GM12878 (cell line): ENCODE results near the gene PAQR5. TPM values are rescaled to one million over a fixed set of nuclear protein-coding genes. Genes with fewer than 3 reads are reported as not detected.

Experiments
- ATAC-seq: fragments of 200-7000 bp; cut with Tn5 transposase; 3 replicates; pipeline ENCODE4 v1.9.1; 2020; ENCODE audit warnings: mild to moderate bottlenecking, moderate library complexity
- BruUV-seq: library from RNA; stranded (reverse); fragments of 400-500 nt; replicated peaks from 2 replicates; lab custom pipeline; 2021; lab: Mats Ljungman, UMichigan
- CTCF ChIA-PET: fragments of 300-600 bp; sonication (Branson Sonifier 250); formaldehyde crosslinking; extraction: SDS; loops from one replicate; lab custom pipeline; 2021; ENCODE audit warnings: inconsistent platforms; lab: Yijun Ruan, JAX
- POLR2A ChIA-PET: fragments of 350-600 bp; formaldehyde crosslinking; extraction: SDS; loops from one replicate; lab custom pipeline; 2021; ENCODE audit warnings: inconsistent platforms; lab: Charles Lee
- RAD21 ChIA-PET: fragments of 300-600 bp; sonication (Branson Sonifier 250); formaldehyde crosslinking; loops from one replicate; lab custom pipeline; 2023; ENCODE audit warnings: antibody characterized with exemption; ENCODE audit not compliant: unreplicated experiment; lab: Charles Lee
- SMC1A ChIA-PET: fragments of 300-600 bp; sonication (Branson Sonifier 250); formaldehyde crosslinking; loops from one replicate; lab custom pipeline; 2023; ENCODE audit not compliant: unreplicated experiment, uncharacterized antibody; lab: Charles Lee
- DNase-seq: peaks from one replicate; pipeline ENCODE4 v3.0.0-alpha.2; 2011; ENCODE audit warnings: low read depth, low spot score
- FAIRE-seq: peaks from 3 replicates; lab custom pipeline; 2011; peaks lifted over from hg19 to GRCh38; lab: Jason Lieb, UNC
- H2AFZ ChIP-seq: 2 replicates; pipeline ENCODE4 v1.6.0; 2011; ENCODE audit warnings: low read depth, low read length, control low read depth; ENCODE audit not compliant: control insufficient read depth
- H3K27ac ChIP-seq: 2 replicates; pipeline ENCODE4 v1.5.1; 2011; ENCODE audit warnings: control low read depth; ENCODE audit not compliant: control insufficient read depth, insufficient read depth
- H3K27me3 ChIP-seq, 2 experiments: replicated peaks in 1 of 2; 2 replicates each; pipeline versions ENCODE4 v1.6.0 to v1.6.1; 2011; ENCODE audit warnings: low read length in 1 of 2; ENCODE audit not compliant: control insufficient read depth in 2 of 2, insufficient read depth in 2 of 2
- H3K36me3 ChIP-seq, 2 experiments: 2 replicates each; pipeline ENCODE4 v1.5.1; 2011; ENCODE audit warnings: low read length in 1 of 2; ENCODE audit not compliant: control insufficient read depth in 2 of 2, insufficient read depth in 2 of 2
- H3K4me1 ChIP-seq: 2 replicates; pipeline ENCODE4 v1.6.1; 2011; ENCODE audit warnings: mild to moderate bottlenecking, low read length, moderate library complexity, mixed read lengths; ENCODE audit not compliant: control insufficient read depth, insufficient read depth
- H3K4me2 ChIP-seq: 2 replicates; pipeline ENCODE4 v1.6.0; 2011; ENCODE audit warnings: control low read depth; ENCODE audit not compliant: control insufficient read depth, insufficient read depth
- H3K4me3 ChIP-seq: fragments of 200-600 bp; sonication (generic); 2 replicates; pipeline ENCODE4 v1.5.1; 2016
- H3K79me2 ChIP-seq: 2 replicates; pipeline ENCODE4 v1.6.0; 2011; ENCODE audit warnings: low read length; ENCODE audit not compliant: control insufficient read depth, insufficient read depth
- H3K9ac ChIP-seq: 2 replicates; pipeline ENCODE4 v1.8.0; 2011; ENCODE audit warnings: low read length, control low read depth, mixed read lengths; ENCODE audit not compliant: control insufficient read depth, insufficient read depth
- H3K9me3 ChIP-seq: replicated peaks from 3 replicates; pipeline ENCODE4 v1.5.1; 2011; ENCODE audit warnings: mild to moderate bottlenecking, low read length; ENCODE audit not compliant: control insufficient read depth, insufficient read depth
- H4K20me1 ChIP-seq: 2 replicates; pipeline ENCODE4 v1.6.0; 2011; ENCODE audit not compliant: control insufficient read depth, insufficient read depth
- FOS ChIP-seq: IDR thresholded peaks from 3 replicates; pipeline ENCODE4 v1.6.1; 2011; ENCODE audit warnings: borderline replicate concordance; ENCODE audit not compliant: insufficient read length; ENCODE audit errors: extremely low read depth
- PAX5 ChIP-seq: IDR thresholded peaks from 2 replicates; pipeline ENCODE4 v1.6.1; 2011; ENCODE audit warnings: low read depth, low read length, borderline replicate concordance
- POLR2AphosphoS2 ChIP-seq: IDR thresholded peaks from 2 replicates; pipeline ENCODE4 v1.6.1; 2011; ENCODE audit warnings: low read depth, mild to moderate bottlenecking, low read length, improper control_type of control experiment, moderate library complexity
- RFX5 ChIP-seq: IDR thresholded peaks from 2 replicates; pipeline ENCODE4 v1.6.1; 2011; ENCODE audit warnings: low read depth, low read length, improper control_type of control experiment
- SIX5 ChIP-seq: IDR thresholded peaks from 2 replicates; pipeline ENCODE4 v1.6.1; 2011; ENCODE audit warnings: mild to moderate bottlenecking, low read depth, low read length, moderate library complexity; ENCODE audit not compliant: severe bottlenecking
- whole genome bisulfite sequencing: methylation state at CpG from one replicate; pipeline ENCODE4 v1.1.6; 2016; ENCODE audit warnings: low lambda C conversion rate; ENCODE audit not compliant: insufficient replicate concordance, insufficient coverage; ENCODE audit errors: missing lambda C conversion rate; 5-methylcytosine and 5-hydroxymethylcytosine counted together
- in situ Hi-C: fragments of 300-500 bp; cut with MboI; formaldehyde crosslinking; loops from 9 replicates; pipeline ENCODE4 v1.14.3; 2018; ENCODE audit warnings: mixed read lengths
- intact Hi-C: fragments of 100-400 bp; cut with micrococcal nuclease; formaldehyde crosslinking; loops from one replicate; pipeline ENCODE4 v1.14.2; 2022; ENCODE audit not compliant: unreplicated experiment
- polyA plus RNA-seq, 11 experiments: library from polyadenylated mRNA; depleted of rRNA in 4 of 11; unstranded in 6 of 11; stranded (reverse) in 5 of 11; fragments of >200 nt; fragmentation: Nextera tagmentation in 4 of 11; fragmentation: Illumina TruSeq in 1 of 11; extraction: Ambion mirVana in 4 of 11; extraction: Trizol in 1 of 11; gene quantifications; 1 replicate in 1 of 11; 2 replicates in 10 of 11; pipeline versions ENCODE4 v1.2.1 to v1.2.3, GENCODE V29; 2011 to 2016; ENCODE audit warnings: inconsistent platforms in 2 of 11, missing spikeins in 2 of 11, low read depth in 1 of 11
- total RNA-seq, 4 experiments: library from RNA; depleted of rRNA in 3 of 4; stranded (reverse); fragments of >200 nt in 3 of 4; fragmentation: Illumina TruSeq in 1 of 4; extraction: Trizol in 1 of 4; gene quantifications; 2 replicates each; pipeline versions ENCODE4 v1.2.1 to v1.2.3, GENCODE V29; 2013 to 2021
- TF ChIP-seq, protein P1 (sequence below): fragments of 450-650 bp; IDR thresholded peaks from 2 replicates; pipeline ENCODE4 v1.6.1; 2017; ENCODE audit warnings: mild to moderate bottlenecking, moderate library complexity
- TF ChIP-seq, protein P2 (sequence below): fragments of 450-650 bp; IDR thresholded peaks from 2 replicates; pipeline ENCODE4 v1.6.1; 2016; ENCODE audit warnings: mild to moderate bottlenecking
- TF ChIP-seq, protein P3 (sequence below): fragments of 150-350 bp; IDR thresholded peaks from 2 replicates; pipeline ENCODE4 v1.6.1; 2016; ENCODE audit warnings: low read depth, low read length
- TF ChIP-seq, protein P4 (sequence below), 3 experiments: IDR thresholded peaks in 2 of 3; conservative IDR thresholded peaks in 1 of 3; 2 replicates each; pipeline ENCODE4 v1.5.1; 2011; ENCODE audit warnings: low read depth in 3 of 3, low read length in 3 of 3, mild to moderate bottlenecking in 3 of 3, control low read depth in 2 of 3, moderate library complexity in 2 of 3, inconsistent platforms in 1 of 3, mixed read lengths in 1 of 3; ENCODE audit not compliant: control insufficient read depth in 2 of 3, insufficient read depth in 1 of 3; ENCODE audit errors: extremely low read depth in 1 of 3
- TF ChIP-seq, protein P5 (sequence below): IDR thresholded peaks from 2 replicates; pipeline ENCODE4 v1.6.1; 2011; ENCODE audit warnings: borderline replicate concordance, low read depth, mild to moderate bottlenecking, moderate library complexity, mixed read lengths, low read length; ENCODE audit not compliant: insufficient read depth; ENCODE audit errors: extremely low read length

PAQR5 gene
- total and polyA plus RNA-seq, 10 of the 15 experiments (the other 5 are each of a cell fraction or from before 2014, with no cell fraction given): 0.02 to 0.03 TPM; not detected in 8

DNA sequence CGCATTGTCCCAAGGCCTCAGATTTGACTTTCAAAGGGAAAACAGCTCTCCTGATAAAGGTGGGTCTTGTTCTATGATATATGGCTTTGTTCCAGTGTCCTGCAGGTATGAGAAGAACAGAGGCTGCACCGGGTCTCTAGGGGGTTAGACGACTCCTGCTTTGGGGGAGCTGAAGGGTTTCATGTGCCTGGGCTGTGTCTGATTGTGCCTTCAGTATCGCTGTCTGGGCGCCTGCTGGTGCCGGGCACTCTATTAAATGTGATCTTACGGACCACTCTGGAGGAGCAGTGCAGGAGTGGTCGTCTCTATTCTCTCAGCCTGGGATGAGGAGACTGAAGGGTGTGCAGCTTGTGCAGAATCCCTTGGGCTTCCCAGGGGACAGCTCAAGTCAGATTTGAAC, 16.0 kb downstream of the PAQR5 start:
- Histone ChIP-seq H3K27me3 (peaks cover 0 to 3% of the 10 kb centered on the region in 2 experiments; a peak in 1 of 4 replicates), H3K36me3 (no peaks in the 10 kb centered on the region), H3K4me1 (no peaks in the 10 kb centered on the region), H3K9me3 (no peaks in the 10 kb centered on the region), H3K27ac (no peak overlapping the region), H2AFZ (no peak overlapping the region), H3K4me3 (no peak overlapping the region), H3K4me2 (no peak overlapping the region), H3K79me2 (no peaks in the 10 kb centered on the region), H3K9ac (no peak overlapping the region), H4K20me1 (no peaks in the 10 kb centered on the region)
- WGBS: 37% methylated on average over 8 of the region's 8 CpGs
- FAIRE-seq (no peak), ATAC-seq (no peak), DNase-seq (no peak)
- in situ Hi-C loops: no loop called here
- CTCF ChIA-PET: no interaction called here
- intact Hi-C loops: no loop called here
- no TSS peak for BruUV-seq
- SMC1A ChIA-PET: no interaction called here
- POLR2A ChIA-PET: no interaction called here
- RAD21 ChIA-PET: no interaction called here
- TF ChIP-seq, protein P1, sequence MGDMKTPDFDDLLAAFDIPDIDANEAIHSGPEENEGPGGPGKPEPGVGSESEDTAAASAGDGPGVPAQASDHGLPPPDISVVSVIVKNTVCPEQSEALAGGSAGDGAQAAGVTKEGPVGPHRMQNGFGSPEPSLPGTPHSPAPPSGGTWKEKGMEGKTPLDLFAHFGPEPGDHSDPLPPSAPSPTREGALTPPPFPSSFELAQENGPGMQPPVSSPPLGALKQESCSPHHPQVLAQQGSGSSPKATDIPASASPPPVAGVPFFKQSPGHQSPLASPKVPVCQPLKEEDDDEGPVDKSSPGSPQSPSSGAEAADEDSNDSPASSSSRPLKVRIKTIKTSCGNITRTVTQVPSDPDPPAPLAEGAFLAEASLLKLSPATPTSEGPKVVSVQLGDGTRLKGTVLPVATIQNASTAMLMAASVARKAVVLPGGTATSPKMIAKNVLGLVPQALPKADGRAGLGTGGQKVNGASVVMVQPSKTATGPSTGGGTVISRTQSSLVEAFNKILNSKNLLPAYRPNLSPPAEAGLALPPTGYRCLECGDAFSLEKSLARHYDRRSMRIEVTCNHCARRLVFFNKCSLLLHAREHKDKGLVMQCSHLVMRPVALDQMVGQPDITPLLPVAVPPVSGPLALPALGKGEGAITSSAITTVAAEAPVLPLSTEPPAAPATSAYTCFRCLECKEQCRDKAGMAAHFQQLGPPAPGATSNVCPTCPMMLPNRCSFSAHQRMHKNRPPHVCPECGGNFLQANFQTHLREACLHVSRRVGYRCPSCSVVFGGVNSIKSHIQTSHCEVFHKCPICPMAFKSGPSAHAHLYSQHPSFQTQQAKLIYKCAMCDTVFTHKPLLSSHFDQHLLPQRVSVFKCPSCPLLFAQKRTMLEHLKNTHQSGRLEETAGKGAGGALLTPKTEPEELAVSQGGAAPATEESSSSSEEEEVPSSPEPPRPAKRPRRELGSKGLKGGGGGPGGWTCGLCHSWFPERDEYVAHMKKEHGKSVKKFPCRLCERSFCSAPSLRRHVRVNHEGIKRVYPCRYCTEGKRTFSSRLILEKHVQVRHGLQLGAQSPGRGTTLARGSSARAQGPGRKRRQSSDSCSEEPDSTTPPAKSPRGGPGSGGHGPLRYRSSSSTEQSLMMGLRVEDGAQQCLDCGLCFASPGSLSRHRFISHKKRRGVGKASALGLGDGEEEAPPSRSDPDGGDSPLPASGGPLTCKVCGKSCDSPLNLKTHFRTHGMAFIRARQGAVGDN: no peak
- TF ChIP-seq RFX5 (no peak), PAX5 (no peak), POLR2AphosphoS2 (no peak), SIX5 (no peak), FOS (no peak)
- TF ChIP-seq, protein P2, sequence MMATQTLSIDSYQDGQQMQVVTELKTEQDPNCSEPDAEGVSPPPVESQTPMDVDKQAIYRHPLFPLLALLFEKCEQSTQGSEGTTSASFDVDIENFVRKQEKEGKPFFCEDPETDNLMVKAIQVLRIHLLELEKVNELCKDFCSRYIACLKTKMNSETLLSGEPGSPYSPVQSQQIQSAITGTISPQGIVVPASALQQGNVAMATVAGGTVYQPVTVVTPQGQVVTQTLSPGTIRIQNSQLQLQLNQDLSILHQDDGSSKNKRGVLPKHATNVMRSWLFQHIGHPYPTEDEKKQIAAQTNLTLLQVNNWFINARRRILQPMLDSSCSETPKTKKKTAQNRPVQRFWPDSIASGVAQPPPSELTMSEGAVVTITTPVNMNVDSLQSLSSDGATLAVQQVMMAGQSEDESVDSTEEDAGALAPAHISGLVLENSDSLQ: no peak
- TF ChIP-seq, protein P3, sequence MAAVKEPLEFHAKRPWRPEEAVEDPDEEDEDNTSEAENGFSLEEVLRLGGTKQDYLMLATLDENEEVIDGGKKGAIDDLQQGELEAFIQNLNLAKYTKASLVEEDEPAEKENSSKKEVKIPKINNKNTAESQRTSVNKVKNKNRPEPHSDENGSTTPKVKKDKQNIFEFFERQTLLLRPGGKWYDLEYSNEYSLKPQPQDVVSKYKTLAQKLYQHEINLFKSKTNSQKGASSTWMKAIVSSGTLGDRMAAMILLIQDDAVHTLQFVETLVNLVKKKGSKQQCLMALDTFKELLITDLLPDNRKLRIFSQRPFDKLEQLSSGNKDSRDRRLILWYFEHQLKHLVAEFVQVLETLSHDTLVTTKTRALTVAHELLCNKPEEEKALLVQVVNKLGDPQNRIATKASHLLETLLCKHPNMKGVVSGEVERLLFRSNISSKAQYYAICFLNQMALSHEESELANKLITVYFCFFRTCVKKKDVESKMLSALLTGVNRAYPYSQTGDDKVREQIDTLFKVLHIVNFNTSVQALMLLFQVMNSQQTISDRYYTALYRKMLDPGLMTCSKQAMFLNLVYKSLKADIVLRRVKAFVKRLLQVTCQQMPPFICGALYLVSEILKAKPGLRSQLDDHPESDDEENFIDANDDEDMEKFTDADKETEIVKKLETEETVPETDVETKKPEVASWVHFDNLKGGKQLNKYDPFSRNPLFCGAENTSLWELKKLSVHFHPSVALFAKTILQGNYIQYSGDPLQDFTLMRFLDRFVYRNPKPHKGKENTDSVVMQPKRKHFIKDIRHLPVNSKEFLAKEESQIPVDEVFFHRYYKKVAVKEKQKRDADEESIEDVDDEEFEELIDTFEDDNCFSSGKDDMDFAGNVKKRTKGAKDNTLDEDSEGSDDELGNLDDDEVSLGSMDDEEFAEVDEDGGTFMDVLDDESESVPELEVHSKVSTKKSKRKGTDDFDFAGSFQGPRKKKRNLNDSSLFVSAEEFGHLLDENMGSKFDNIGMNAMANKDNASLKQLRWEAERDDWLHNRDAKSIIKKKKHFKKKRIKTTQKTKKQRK: no peak
- TF ChIP-seq, protein P4, sequence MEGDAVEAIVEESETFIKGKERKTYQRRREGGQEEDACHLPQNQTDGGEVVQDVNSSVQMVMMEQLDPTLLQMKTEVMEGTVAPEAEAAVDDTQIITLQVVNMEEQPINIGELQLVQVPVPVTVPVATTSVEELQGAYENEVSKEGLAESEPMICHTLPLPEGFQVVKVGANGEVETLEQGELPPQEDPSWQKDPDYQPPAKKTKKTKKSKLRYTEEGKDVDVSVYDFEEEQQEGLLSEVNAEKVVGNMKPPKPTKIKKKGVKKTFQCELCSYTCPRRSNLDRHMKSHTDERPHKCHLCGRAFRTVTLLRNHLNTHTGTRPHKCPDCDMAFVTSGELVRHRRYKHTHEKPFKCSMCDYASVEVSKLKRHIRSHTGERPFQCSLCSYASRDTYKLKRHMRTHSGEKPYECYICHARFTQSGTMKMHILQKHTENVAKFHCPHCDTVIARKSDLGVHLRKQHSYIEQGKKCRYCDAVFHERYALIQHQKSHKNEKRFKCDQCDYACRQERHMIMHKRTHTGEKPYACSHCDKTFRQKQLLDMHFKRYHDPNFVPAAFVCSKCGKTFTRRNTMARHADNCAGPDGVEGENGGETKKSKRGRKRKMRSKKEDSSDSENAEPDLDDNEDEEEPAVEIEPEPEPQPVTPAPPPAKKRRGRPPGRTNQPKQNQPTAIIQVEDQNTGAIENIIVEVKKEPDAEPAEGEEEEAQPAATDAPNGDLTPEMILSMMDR (IDR thresholded peaks at IDR 0.05 in 2 of 3, conservative IDR thresholded peaks at IDR 0.05 in 1 of 3; ENCODE audit: control insufficient read depth in 2 of 3, extremely low read depth in 1 of 3, insufficient read depth in 1 of 3, low read depth in 3 of 3, low read length in 3 of 3): no peak
- TF ChIP-seq, protein P5, sequence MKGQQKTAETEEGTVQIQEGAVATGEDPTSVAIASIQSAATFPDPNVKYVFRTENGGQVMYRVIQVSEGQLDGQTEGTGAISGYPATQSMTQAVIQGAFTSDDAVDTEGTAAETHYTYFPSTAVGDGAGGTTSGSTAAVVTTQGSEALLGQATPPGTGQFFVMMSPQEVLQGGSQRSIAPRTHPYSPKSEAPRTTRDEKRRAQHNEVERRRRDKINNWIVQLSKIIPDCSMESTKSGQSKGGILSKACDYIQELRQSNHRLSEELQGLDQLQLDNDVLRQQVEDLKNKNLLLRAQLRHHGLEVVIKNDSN: no peak
